ENCODE results near the gene HEXB.

GRCh38 chr5:74763504-74763903 is 78.5 kb downstream of the HEXB start:
- TF ChIP-seq TCF4 (CRISPR knock-in tag; IDR thresholded peaks at IDR 0.05; ENCODE audit: borderline replicate concordance) = no peak
- no peak for TF ChIP-seq PATZ1 (CRISPR knock-in tag; IDR thresholded peaks at IDR 0.05; ENCODE audit: borderline replicate concordance)
- no peak for TF ChIP-seq ZFP30 (CRISPR knock-in tag; IDR thresholded peaks at IDR 0.05)
- no peak for TF ChIP-seq OSR1 (CRISPR knock-in tag; IDR thresholded peaks at IDR 0.05)
- TF ChIP-seq ISL1 (CRISPR knock-in tag; IDR thresholded peaks at IDR 0.05) = no peak
- no peak for TF ChIP-seq ZFP3 (CRISPR knock-in tag; IDR thresholded peaks at IDR 0.05)
- TF ChIP-seq ZNF565 (CRISPR knock-in tag; conservative IDR thresholded peaks at IDR 0.05; ENCODE audit: low read depth) = no peak
